Esophagus squamous epithelium (tissue), 4 donors: Measurements from ENCODE around the gene ARIH2.

ENCODE experiments used
- CTCF ChIP-seq, 6 experiments: fragments of 450-650 bp in 4 of 6; fragments of 200-600 bp in 2 of 6; sonication (generic) in 2 of 6; IDR thresholded peaks; one replicate each; pipeline ENCODE4 v1.5.1; 2016 to 2019; ENCODE audit warnings: antibody characterized with exemption in 6 of 6, mild to moderate bottlenecking in 4 of 6, moderate library complexity in 4 of 6
- POLR2A ChIP-seq, 4 donors: fragments of 450-650 bp; IDR thresholded peaks; one replicate each; pipeline ENCODE4 v1.6.1; 2017; ENCODE audit warnings: antibody characterized with exemption in 4 of 4, mild to moderate bottlenecking in 4 of 4, moderate library complexity in 3 of 4

GRCh38 chr3:49028673-49029562 lies 110.3 kb downstream of the ARIH2 start, which contains the start of gene IMPDH2:
- TF ChIP-seq POLR2A (IDR thresholded peaks at IDR 0.05) (peak in 3 of 4 donors; percentile 78 to 97 (median 96)), CTCF (IDR thresholded peaks at IDR 0.05) (peak in 2 of 6 experiments; percentile 23 to 53)
